Neural cell (in vitro differentiated cells): ENCODE results near the gene LYPD3. TPM values are rescaled to one million over a fixed set of nuclear protein-coding genes. Genes with fewer than 3 reads are reported as not detected.

ENCODE experiments used
- H2AFZ ChIP-seq: fragments of 200-600, 300-800 bp; sonication (generic), shearing (Covaris generic); 2 replicates; pipeline ENCODE4 v1.6.0; 2014; ENCODE audit warnings: low read depth, mild to moderate bottlenecking, antibody characterized with exemption, low read length, moderate library complexity
- H3F3A ChIP-seq: fragments of 200-600 bp; shearing (Covaris generic); 2 replicates; pipeline ENCODE4 v1.6.1; 2016; ENCODE audit warnings: mild to moderate bottlenecking, moderate library complexity, mixed read lengths, antibody characterized with exemption, low read length; ENCODE audit not compliant: insufficient read depth, poor library complexity, severe bottlenecking
- H3K27ac ChIP-seq: fragments of 200-600, 300-800 bp; sonication (generic), shearing (Covaris generic); 2 replicates; pipeline ENCODE4 v1.5.1; 2014; ENCODE audit warnings: mild to moderate bottlenecking, low read length, moderate library complexity
- H3K27me3 ChIP-seq: fragments of 300-800, 200-600 bp; sonication (generic), shearing (Covaris generic); 2 replicates; pipeline ENCODE4 v1.6.0; 2014; ENCODE audit warnings: mild to moderate bottlenecking, low read depth, low read length, moderate library complexity; ENCODE audit not compliant: insufficient read depth
- H3K36me3 ChIP-seq: fragments of 300-800, 200-600 bp; sonication (generic), shearing (Covaris generic); 2 replicates; pipeline ENCODE4 v1.5.1; 2014; ENCODE audit warnings: mild to moderate bottlenecking, antibody characterized with exemption, low read length, moderate library complexity; ENCODE audit not compliant: insufficient read depth
- H3K4me2 ChIP-seq: fragments of 300-800, 200-600 bp; sonication (generic), shearing (Covaris generic); 2 replicates; pipeline ENCODE4 v1.6.0; 2014; ENCODE audit warnings: mild to moderate bottlenecking, low read length
- H3K4me3 ChIP-seq: fragments of 300-800, 200-600 bp; sonication (generic), shearing (Covaris generic); 2 replicates; pipeline ENCODE4 v1.5.1; 2014; ENCODE audit warnings: mild to moderate bottlenecking, low read length, moderate library complexity
- H3K79me2 ChIP-seq: fragments of 200-600 bp; shearing (Covaris generic); replicated peaks from 2 replicates; pipeline ENCODE4 v1.6.0; 2014; ENCODE audit warnings: mild to moderate bottlenecking, low read length, moderate library complexity; ENCODE audit not compliant: insufficient read depth
- H3K9ac ChIP-seq: fragments of 300-800, 200-600 bp; sonication (generic), shearing (Covaris generic); 2 replicates; pipeline ENCODE4 v1.6.1; 2016; ENCODE audit warnings: mild to moderate bottlenecking, low read length, mixed read lengths
- H3K9me2 ChIP-seq: fragments of 200-600 bp; shearing (Covaris generic); 2 replicates; pipeline ENCODE4 v1.6.1; 2016; ENCODE audit warnings: mild to moderate bottlenecking, low read length, mixed read lengths; ENCODE audit not compliant: insufficient read depth
- H3K9me3 ChIP-seq: fragments of 200-600, 300-800 bp; sonication (generic), shearing (Covaris generic); 2 replicates; pipeline ENCODE4 v1.6.1; 2016; ENCODE audit warnings: mild to moderate bottlenecking, mixed run types, low read length, moderate library complexity, mixed read lengths
- H4K20me1 ChIP-seq: fragments of 200-600 bp; shearing (Covaris generic); 2 replicates; pipeline ENCODE4 v1.6.1; 2016; ENCODE audit warnings: mild to moderate bottlenecking, mixed run types; ENCODE audit not compliant: insufficient read depth
- CTCF ChIP-seq: fragments of 450-650 bp; IDR thresholded peaks from 2 replicates; pipeline ENCODE4 v1.5.1; 2014; ENCODE audit warnings: antibody characterized with exemption, mild to moderate bottlenecking, moderate library complexity; ENCODE audit not compliant: poor library complexity, severe bottlenecking
- EP300 ChIP-seq: fragments of 450-650 bp; conservative IDR thresholded peaks from 2 replicates; pipeline ENCODE4 v1.6.1; 2014; ENCODE audit warnings: antibody characterized with exemption, mild to moderate bottlenecking, moderate library complexity; ENCODE audit not compliant: poor library complexity, severe bottlenecking
- EZH2 ChIP-seq: fragments of 200-600, 300-800 bp; shearing (Covaris generic), sonication (generic); IDR thresholded peaks from 2 replicates; pipeline ENCODE4 v1.6.1; 2014; ENCODE audit warnings: antibody characterized with exemption, low read length, borderline replicate concordance, mild to moderate bottlenecking; ENCODE audit not compliant: insufficient read depth, poor library complexity, severe bottlenecking
- MXI1 ChIP-seq: fragments of 450-650 bp; conservative IDR thresholded peaks from 2 replicates; pipeline ENCODE4 v1.6.1; 2014; ENCODE audit warnings: antibody characterized with exemption, mild to moderate bottlenecking; ENCODE audit not compliant: poor library complexity, severe bottlenecking
- POLR2AphosphoS5 ChIP-seq: IDR thresholded peaks from 2 replicates; pipeline ENCODE4 v1.6.1; 2012
- RAD21 ChIP-seq: fragments of 450-650 bp; conservative IDR thresholded peaks from 2 replicates; pipeline ENCODE4 v1.6.1; 2014; ENCODE audit warnings: antibody characterized with exemption, mild to moderate bottlenecking, moderate library complexity
- REST ChIP-seq: IDR thresholded peaks from 2 replicates; pipeline ENCODE4 v1.6.1; 2012; ENCODE audit warnings: borderline replicate concordance
- SMC3 ChIP-seq: fragments of 450-650 bp; conservative IDR thresholded peaks from 2 replicates; pipeline ENCODE4 v1.6.1; 2014; ENCODE audit warnings: antibody characterized with exemption, mild to moderate bottlenecking, moderate library complexity; ENCODE audit not compliant: poor library complexity
- TAF1 ChIP-seq: IDR thresholded peaks from 2 replicates; pipeline ENCODE4 v1.6.1; 2012; ENCODE audit warnings: low read depth
- polyA plus RNA-seq: library from polyadenylated mRNA; depleted of rRNA; stranded (reverse); fragments of >200 nt; gene quantifications from 2 replicates; pipeline ENCODE4 v1.2.3, GENCODE V29; 2014

The LYPD3 gene
- polyA plus RNA-seq, 1 donor from 2014 or later, result not detected

GRCh38 chr19:43470288-43470687, 4.9 kb upstream of the LYPD3 start:
- H3K9ac ChIP-seq, result no peak overlapping the region
- no peaks in the 10 kb centered on the region for H3K36me3 ChIP-seq
- no peak for TF ChIP-seq SMC3
- no peak for TF ChIP-seq EZH2
- no peak for TF ChIP-seq TAF1
- TF ChIP-seq EP300, result no peak
- no peak for TF ChIP-seq MXI1
- no peak for TF ChIP-seq REST
- TF ChIP-seq RAD21, result no peak
- no peak for TF ChIP-seq POLR2AphosphoS5
- no peak for TF ChIP-seq CTCF
- no peaks in the 10 kb centered on the region for H3K79me2 ChIP-seq
- H3F3A ChIP-seq, result no peaks in the 10 kb centered on the region
- H3K27me3 ChIP-seq, result no peaks in the 10 kb centered on the region
- no peak overlapping the region for H3K4me3 ChIP-seq
- no peaks in the 10 kb centered on the region for H4K20me1 ChIP-seq
- H3K9me3 ChIP-seq, result no peaks in the 10 kb centered on the region
- H3K4me2 ChIP-seq, result no peak overlapping the region
- no peak overlapping the region for H2AFZ ChIP-seq
- H3K27ac ChIP-seq, result no peak overlapping the region
- no peaks in the 10 kb centered on the region for H3K9me2 ChIP-seq

GRCh38 chr19:43469160-43469480, 3.7 kb upstream of the LYPD3 start:
- Histone ChIP-seq H3K9me2 (no peaks in the 10 kb centered on the region), H3K36me3 (no peaks in the 10 kb centered on the region), H4K20me1 (no peaks in the 10 kb centered on the region), H3K9ac (no peak overlapping the region), H3K9me3 (no peaks in the 10 kb centered on the region), H3K27ac (no peak overlapping the region), H2AFZ (no peak overlapping the region), H3K4me2 (no peak overlapping the region), H3K79me2 (no peaks in the 10 kb centered on the region), H3K4me3 (no peak overlapping the region), H3F3A (no peaks in the 10 kb centered on the region), H3K27me3 (no peaks in the 10 kb centered on the region)
- TF ChIP-seq POLR2AphosphoS5 (no peak), CTCF (no peak), TAF1 (no peak), REST (no peak), RAD21 (no peak), EP300 (no peak), MXI1 (no peak), SMC3 (no peak), EZH2 (no peak)
